NT2/D1 (cell line): ENCODE measurements around the gene DCTN3.

Experiments used
- SUZ12 ChIP-seq: IDR thresholded peaks from 2 replicates; pipeline ENCODE4 v1.6.1; 2011; ENCODE audit not compliant: insufficient read length, insufficient read depth; ENCODE audit errors: extremely low read depth
- YY1 ChIP-seq: IDR thresholded peaks from 2 replicates; pipeline ENCODE4 v1.6.1; 2011; ENCODE audit not compliant: insufficient read length, insufficient read depth

- TF ChIP-seq YY1 (no peak), SUZ12 (no peak)
Measured at GRCh38 chr9:34662526-34663302, 42.4 kb upstream of the DCTN3 start, which contains the start of gene CCL27.
